ENCODE measurements around the gene EEF1AKMT1. TPM values are rescaled to one million over a fixed set of nuclear protein-coding genes. Genes with fewer than 3 reads are reported as not detected.

EEF1AKMT1 gene
- total RNA-seq, 4 donors from 2014 or later = 3.0 to 8.6 TPM; not detected in 2

DNA sequence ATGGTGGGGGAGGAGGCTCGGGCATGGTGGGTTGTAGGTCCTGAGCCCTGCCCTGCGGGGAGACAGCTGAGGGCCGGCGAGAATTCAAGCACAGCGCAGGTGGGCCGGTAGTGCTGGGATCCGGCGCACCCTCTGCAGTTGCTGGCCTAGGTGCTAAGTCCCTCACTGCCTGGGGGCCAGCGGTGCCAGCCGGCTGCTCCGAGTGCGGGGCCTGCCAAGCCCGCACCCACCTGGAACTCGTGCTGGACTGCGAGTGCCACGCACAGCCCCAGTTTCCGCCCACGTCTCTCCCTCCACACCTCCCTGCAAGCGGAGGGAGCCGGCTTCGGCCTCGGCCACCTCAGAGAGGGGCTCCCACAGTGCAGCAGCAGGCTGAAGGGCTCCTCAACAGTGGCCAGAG is 33.7 kb downstream of the EEF1AKMT1 start:
- TF ChIP-seq EP300 (IDR thresholded peaks at IDR 0.05; ENCODE audit: low read depth) = no peak
- no peak for TF ChIP-seq POLR2A (IDR thresholded peaks at IDR 0.05)
- TF ChIP-seq, protein P1, sequence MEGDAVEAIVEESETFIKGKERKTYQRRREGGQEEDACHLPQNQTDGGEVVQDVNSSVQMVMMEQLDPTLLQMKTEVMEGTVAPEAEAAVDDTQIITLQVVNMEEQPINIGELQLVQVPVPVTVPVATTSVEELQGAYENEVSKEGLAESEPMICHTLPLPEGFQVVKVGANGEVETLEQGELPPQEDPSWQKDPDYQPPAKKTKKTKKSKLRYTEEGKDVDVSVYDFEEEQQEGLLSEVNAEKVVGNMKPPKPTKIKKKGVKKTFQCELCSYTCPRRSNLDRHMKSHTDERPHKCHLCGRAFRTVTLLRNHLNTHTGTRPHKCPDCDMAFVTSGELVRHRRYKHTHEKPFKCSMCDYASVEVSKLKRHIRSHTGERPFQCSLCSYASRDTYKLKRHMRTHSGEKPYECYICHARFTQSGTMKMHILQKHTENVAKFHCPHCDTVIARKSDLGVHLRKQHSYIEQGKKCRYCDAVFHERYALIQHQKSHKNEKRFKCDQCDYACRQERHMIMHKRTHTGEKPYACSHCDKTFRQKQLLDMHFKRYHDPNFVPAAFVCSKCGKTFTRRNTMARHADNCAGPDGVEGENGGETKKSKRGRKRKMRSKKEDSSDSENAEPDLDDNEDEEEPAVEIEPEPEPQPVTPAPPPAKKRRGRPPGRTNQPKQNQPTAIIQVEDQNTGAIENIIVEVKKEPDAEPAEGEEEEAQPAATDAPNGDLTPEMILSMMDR (IDR thresholded peaks at IDR 0.05) = no peak
- no peak for TF ChIP-seq POLR2AphosphoS5 (IDR thresholded peaks at IDR 0.05)
- intact Hi-C loops (cut with DNase I; ENCODE audit: low total_unique reads) = no loop called here

DNA sequence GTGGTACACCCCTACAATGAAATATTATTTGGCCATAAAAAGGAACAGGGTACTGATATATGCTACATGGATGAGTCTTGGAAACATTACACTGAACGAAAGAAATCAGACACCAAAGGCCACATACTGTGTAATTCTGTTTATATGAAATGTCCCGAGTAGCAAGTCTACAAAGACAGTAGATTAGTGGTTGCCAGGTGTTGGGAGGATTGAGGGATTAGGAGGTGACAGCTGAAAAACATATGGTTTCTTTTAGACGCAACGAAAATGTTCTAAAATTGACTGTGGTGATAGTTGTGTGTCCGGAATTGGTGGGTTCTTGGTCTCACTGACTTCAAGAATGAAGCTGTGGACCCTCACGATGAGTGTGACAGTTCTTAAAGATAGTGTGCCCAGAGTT is 35.1 kb downstream of the EEF1AKMT1 start:
- intact Hi-C loops (cut with DNase I; ENCODE audit: low total_unique reads) = no loop called here
- TF ChIP-seq EP300 (IDR thresholded peaks at IDR 0.05; ENCODE audit: low read depth) = no peak
- TF ChIP-seq, protein P1 (IDR thresholded peaks at IDR 0.05) = no peak
- no peak for TF ChIP-seq POLR2AphosphoS5 (IDR thresholded peaks at IDR 0.05)
- no peak for TF ChIP-seq POLR2A (IDR thresholded peaks at IDR 0.05)
- H3K27me3 ChIP-seq = no peaks in the 10 kb centered on the region
- H3K4me1 ChIP-seq = no peaks in the 10 kb centered on the region
- no peaks in the 10 kb centered on the region for H3K36me3 ChIP-seq
- in situ Hi-C loops (cut with MboI; ENCODE audit: low pct_ligation_motif_present in 1 of 4, low pct_unique_long_range_greater_than_20kb in 1 of 4, low sequenced_read_pairs in 3 of 4) = loop anchor here in 1 of 4 donors (10.0 kb wide), 1 partner anchor 56 kb away; no protein-coding TSS in a partner anchor
- no peak overlapping the region for H3K4me3 ChIP-seq
- 90 to 92% methylated on average over 6 of the region's 6 CpGs for WGBS, 2 donors (ENCODE audit: low coverage in 1 of 2)
- no peaks in the 10 kb centered on the region for H3K9me3 ChIP-seq
- no peak for DNase-seq
- no peak overlapping the region for H3K27ac ChIP-seq

More for the DNA sequence above, 33.7 kb downstream of the EEF1AKMT1 start:
- H3K36me3 ChIP-seq = no peaks in the 10 kb centered on the region
- no peak overlapping the region for H3K4me3 ChIP-seq
- no peaks in the 10 kb centered on the region for H3K9me3 ChIP-seq
- H3K4me1 ChIP-seq = no peaks in the 10 kb centered on the region
- 94% methylated on average over 22 of the region's 22 CpGs; no CpG with 5 or more reads in 1 of the 2 donors for WGBS, 2 donors (ENCODE audit: low coverage in 1 of 2)
- in situ Hi-C loops (cut with MboI; ENCODE audit: low pct_ligation_motif_present in 1 of 4, low pct_unique_long_range_greater_than_20kb in 1 of 4, low sequenced_read_pairs in 3 of 4) = no loop called here
- no peak overlapping the region for H3K27ac ChIP-seq
- H3K27me3 ChIP-seq = no peaks in the 10 kb centered on the region
- DNase-seq = no peak

DNA sequence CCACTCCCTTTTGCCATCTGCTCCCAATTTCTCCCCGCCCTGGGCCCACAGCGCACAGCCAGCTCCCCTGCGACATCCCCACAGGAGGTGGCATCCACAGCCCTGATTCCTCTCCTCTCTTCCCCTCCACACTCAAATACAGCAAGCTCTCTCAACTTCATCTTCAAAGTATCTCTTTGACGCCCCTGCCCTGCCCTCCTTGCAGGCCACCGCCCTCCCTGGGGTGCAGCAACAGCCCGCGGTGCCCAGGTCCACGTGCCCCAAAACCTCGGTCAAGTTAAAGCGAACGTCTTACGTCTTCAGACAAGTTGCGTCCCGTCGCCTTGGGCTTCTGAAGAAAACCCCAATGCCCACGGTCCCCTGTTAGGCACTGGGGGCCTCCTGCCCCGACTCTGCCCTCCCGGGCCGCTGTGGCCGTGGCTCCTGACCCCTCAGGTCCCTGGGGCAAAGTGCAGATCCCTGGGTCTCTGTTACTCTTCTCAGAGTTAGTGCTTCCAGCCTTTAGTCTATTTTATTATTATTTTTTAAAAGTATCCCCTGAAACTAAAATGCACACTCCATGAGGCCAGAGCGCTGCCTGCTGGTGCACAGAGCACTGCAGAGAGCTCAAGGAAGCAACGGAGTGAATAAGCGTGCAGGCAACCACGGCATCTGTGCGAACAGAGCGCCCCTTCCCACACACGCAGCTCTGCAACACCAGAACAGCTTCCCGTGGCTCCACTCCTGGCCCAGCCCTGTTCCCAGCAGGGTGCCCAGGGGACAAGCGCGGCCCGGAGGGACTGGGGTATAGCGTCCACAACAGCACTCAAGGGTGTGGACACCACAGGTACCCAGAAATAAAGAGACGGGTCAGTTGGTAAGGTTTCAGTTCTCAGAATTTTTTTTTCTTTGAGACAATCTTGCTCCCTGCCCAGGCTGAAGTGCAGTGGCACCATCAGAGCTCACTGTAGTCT is 43.9 kb downstream of the EEF1AKMT1 start:
- in situ Hi-C loops (cut with MboI; ENCODE audit: low pct_ligation_motif_present in 1 of 4, low pct_unique_long_range_greater_than_20kb in 1 of 4, low sequenced_read_pairs in 3 of 4) (loop anchor here in 1 of 4 donors (10.0 kb wide), 1 partner anchor 65 kb away; no protein-coding TSS in a partner anchor), intact Hi-C loops (cut with DNase I; ENCODE audit: low total_unique reads) (no loop called here)
- Histone ChIP-seq H3K27ac (no peak overlapping the region), H3K27me3 (no peaks in the 10 kb centered on the region), H3K9me3 (no peaks in the 10 kb centered on the region), H3K4me1 (no peaks in the 10 kb centered on the region), H3K4me3 (no peak overlapping the region), H3K36me3 (no peaks in the 10 kb centered on the region)
- TF ChIP-seq, protein P1 (IDR thresholded peaks at IDR 0.05) = no peak
- TF ChIP-seq POLR2AphosphoS5 (IDR thresholded peaks at IDR 0.05) (no peak), POLR2A (IDR thresholded peaks at IDR 0.05) (no peak), EP300 (IDR thresholded peaks at IDR 0.05; ENCODE audit: low read depth) (no peak)
- 96 to 100% methylated on average over 3 to 33 of the region's 33 CpGs for WGBS, 2 donors (ENCODE audit: low coverage in 1 of 2)
- no peak for DNase-seq

DNA sequence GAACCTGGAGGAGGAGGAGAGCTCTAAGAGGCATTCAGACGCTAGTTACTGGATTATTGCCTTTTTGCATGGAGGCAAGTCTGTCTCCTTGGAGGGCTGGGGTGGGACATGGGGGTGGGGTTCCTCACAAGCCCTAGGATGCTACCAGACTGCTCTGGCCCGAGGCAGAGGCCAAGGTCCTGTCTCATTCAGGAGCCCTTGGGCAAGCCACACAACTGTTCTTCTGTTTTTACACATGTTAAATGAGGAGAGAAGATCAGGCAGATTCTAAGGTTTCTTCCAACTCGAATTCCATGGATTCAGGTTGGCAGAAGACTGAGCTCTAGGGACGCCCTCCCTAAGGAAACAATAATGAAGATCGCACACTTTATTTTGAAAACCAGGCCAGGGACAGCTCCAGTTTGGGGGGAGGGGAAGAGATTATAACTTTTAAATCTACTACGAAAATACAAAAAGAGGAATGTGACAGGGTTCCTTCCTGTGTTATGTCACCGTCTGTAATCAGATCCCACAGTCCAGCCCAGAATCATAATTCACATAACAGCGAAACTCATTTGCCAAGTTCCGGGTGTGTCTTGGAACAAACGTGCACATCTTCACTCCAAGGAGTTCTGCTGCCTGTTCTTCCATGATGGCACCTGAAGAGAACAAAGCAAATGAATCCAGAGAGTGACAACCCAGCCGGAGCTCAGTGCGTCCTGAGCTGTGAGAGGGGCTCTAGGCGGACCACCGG is 45.0 kb downstream of the EEF1AKMT1 start:
- H3K4me3 ChIP-seq = no peak overlapping the region
- H3K4me1 ChIP-seq = no peaks in the 10 kb centered on the region
- no peaks in the 10 kb centered on the region for H3K9me3 ChIP-seq
- H3K27me3 ChIP-seq = no peaks in the 10 kb centered on the region
- TF ChIP-seq POLR2A (IDR thresholded peaks at IDR 0.05) = no peak
- peak in 1 of 3 donors; percentile 17 for TF ChIP-seq POLR2AphosphoS5 (IDR thresholded peaks at IDR 0.05)
- no peaks in the 10 kb centered on the region for H3K36me3 ChIP-seq
- DNase-seq = no peak
- WGBS, 2 donors (ENCODE audit: low coverage in 1 of 2) = 67 to 81% methylated on average over 9 to 14 of the region's 14 CpGs
- no peak overlapping the region for H3K27ac ChIP-seq
- in situ Hi-C loops (cut with MboI; ENCODE audit: low pct_ligation_motif_present in 1 of 4, low pct_unique_long_range_greater_than_20kb in 1 of 4, low sequenced_read_pairs in 3 of 4) (no loop called here), intact Hi-C loops (cut with DNase I; ENCODE audit: low total_unique reads) (no loop called here)

Measured in transverse colon (tissue), 4 donors.